ENCODE results near the gene PREP.

PREP gene

GRCh38 chr6:105402090-105402938, 568 bp downstream of the PREP start:
- TF ChIP-seq, protein P1, sequence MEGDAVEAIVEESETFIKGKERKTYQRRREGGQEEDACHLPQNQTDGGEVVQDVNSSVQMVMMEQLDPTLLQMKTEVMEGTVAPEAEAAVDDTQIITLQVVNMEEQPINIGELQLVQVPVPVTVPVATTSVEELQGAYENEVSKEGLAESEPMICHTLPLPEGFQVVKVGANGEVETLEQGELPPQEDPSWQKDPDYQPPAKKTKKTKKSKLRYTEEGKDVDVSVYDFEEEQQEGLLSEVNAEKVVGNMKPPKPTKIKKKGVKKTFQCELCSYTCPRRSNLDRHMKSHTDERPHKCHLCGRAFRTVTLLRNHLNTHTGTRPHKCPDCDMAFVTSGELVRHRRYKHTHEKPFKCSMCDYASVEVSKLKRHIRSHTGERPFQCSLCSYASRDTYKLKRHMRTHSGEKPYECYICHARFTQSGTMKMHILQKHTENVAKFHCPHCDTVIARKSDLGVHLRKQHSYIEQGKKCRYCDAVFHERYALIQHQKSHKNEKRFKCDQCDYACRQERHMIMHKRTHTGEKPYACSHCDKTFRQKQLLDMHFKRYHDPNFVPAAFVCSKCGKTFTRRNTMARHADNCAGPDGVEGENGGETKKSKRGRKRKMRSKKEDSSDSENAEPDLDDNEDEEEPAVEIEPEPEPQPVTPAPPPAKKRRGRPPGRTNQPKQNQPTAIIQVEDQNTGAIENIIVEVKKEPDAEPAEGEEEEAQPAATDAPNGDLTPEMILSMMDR (conservative IDR thresholded peaks at IDR 0.05; ENCODE audit: low read length), result no peak
- no peak for TF ChIP-seq EZH2phosphoT487 (IDR thresholded peaks at IDR 0.05; ENCODE audit: borderline replicate concordance)
- Histone ChIP-seq H3K4me1 (ENCODE audit: insufficient read depth, low read length, poor library complexity, severe bottlenecking) (peaks cover 51% of the 10 kb centered on the region), H3K9me3 (ENCODE audit: insufficient read depth, low read depth, low read length) (no peaks in the 10 kb centered on the region), H3K9me2 (replicated peaks; ENCODE audit: low read depth, low read length) (no peaks in the 10 kb centered on the region), H3K27me3 (ENCODE audit: insufficient read depth, low read length, poor library complexity, severe bottlenecking) (no peaks in the 10 kb centered on the region), H3K4me3 (ENCODE audit: low read length, poor library complexity, severe bottlenecking) (peak overlapping the region; percentile 93), H3F3A (ENCODE audit: low read depth) (no peaks in the 10 kb centered on the region), H3K36me3 (ENCODE audit: insufficient read depth, low read length) (no peaks in the 10 kb centered on the region), H3K4me2 (ENCODE audit: low read depth, low read length, poor library complexity, severe bottlenecking) (peak overlapping the region; percentile 89), H3K79me2 (ENCODE audit: insufficient read depth, low read length) (peaks cover 53% of the 10 kb centered on the region), H4K20me1 (ENCODE audit: insufficient read depth, low read length, poor library complexity, severe bottlenecking) (peaks cover 34% of the 10 kb centered on the region), H3K9ac (ENCODE audit: low read depth, low read length, poor library complexity, severe bottlenecking) (peak overlapping the region; percentile 86), H2AFZ (ENCODE audit: low read length) (peak overlapping the region; percentile 80)

GRCh38 chr6:105401247-105402089, 1.4 kb downstream of the PREP start:
- Histone ChIP-seq H3K79me2 (ENCODE audit: insufficient read depth, low read length) (peaks cover 54% of the 10 kb centered on the region), H3F3A (ENCODE audit: low read depth) (no peaks in the 10 kb centered on the region), H3K36me3 (ENCODE audit: insufficient read depth, low read length) (peaks cover 4% of the 10 kb centered on the region; the same call in 1 of the 2 replicates), H3K9me2 (replicated peaks; ENCODE audit: low read depth, low read length) (no peaks in the 10 kb centered on the region), H2AFZ (ENCODE audit: low read length) (no peak overlapping the region), H4K20me1 (ENCODE audit: insufficient read depth, low read length, poor library complexity, severe bottlenecking) (peaks cover 34% of the 10 kb centered on the region), H3K9ac (ENCODE audit: low read depth, low read length, poor library complexity, severe bottlenecking) (peak overlapping the region; percentile 86), H3K9me3 (ENCODE audit: insufficient read depth, low read depth, low read length) (no peaks in the 10 kb centered on the region), H3K4me1 (ENCODE audit: insufficient read depth, low read length, poor library complexity, severe bottlenecking) (peaks cover 51% of the 10 kb centered on the region), H3K27me3 (ENCODE audit: insufficient read depth, low read length, poor library complexity, severe bottlenecking) (no peaks in the 10 kb centered on the region), H3K4me2 (ENCODE audit: low read depth, low read length, poor library complexity, severe bottlenecking) (peak overlapping the region; percentile 89), H3K4me3 (ENCODE audit: low read length, poor library complexity, severe bottlenecking) (peak overlapping the region; percentile 93)
- TF ChIP-seq, protein P1 (conservative IDR thresholded peaks at IDR 0.05; ENCODE audit: low read length), result no peak
- no peak for TF ChIP-seq EZH2phosphoT487 (IDR thresholded peaks at IDR 0.05; ENCODE audit: borderline replicate concordance)

DNA sequence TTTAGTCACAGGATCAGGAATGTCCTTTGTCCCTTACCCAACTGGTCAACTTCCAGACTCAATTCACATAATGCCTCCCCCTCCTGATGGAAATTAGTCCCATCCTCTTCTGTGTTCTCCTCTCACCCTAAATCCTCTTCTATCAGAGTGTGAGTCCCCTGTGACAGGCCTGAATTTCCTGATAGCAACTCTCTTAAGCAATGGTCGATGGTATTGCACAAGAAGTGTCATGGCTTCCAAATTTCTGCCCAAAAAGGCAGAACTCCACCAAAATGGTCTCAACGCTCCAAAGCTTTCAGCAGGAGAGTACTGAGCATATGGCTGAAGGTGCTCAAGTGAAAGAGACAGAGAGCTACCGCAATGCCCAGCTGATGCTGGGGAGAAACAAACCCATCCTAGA, 2.4 kb downstream of the PREP start:
- Histone ChIP-seq H3K4me2 (ENCODE audit: low read depth, low read length, poor library complexity, severe bottlenecking) (peak overlapping the region; percentile 89), H3K9me2 (replicated peaks; ENCODE audit: low read depth, low read length) (no peaks in the 10 kb centered on the region), H2AFZ (ENCODE audit: low read length) (no peak overlapping the region), H3K9me3 (ENCODE audit: insufficient read depth, low read depth, low read length) (no peaks in the 10 kb centered on the region), H3K4me1 (ENCODE audit: insufficient read depth, low read length, poor library complexity, severe bottlenecking) (peaks cover 51% of the 10 kb centered on the region), H3K36me3 (ENCODE audit: insufficient read depth, low read length) (peaks cover 13% of the 10 kb centered on the region; the same call in 1 of the 2 replicates), H3K27me3 (ENCODE audit: insufficient read depth, low read length, poor library complexity, severe bottlenecking) (no peaks in the 10 kb centered on the region), H3F3A (ENCODE audit: low read depth) (no peaks in the 10 kb centered on the region), H3K79me2 (ENCODE audit: insufficient read depth, low read length) (peaks cover 59% of the 10 kb centered on the region), H4K20me1 (ENCODE audit: insufficient read depth, low read length, poor library complexity, severe bottlenecking) (peaks cover 34% of the 10 kb centered on the region), H3K4me3 (ENCODE audit: low read length, poor library complexity, severe bottlenecking) (peak overlapping the region; percentile 93), H3K9ac (ENCODE audit: low read depth, low read length, poor library complexity, severe bottlenecking) (peak overlapping the region; percentile 86)
- no peak for TF ChIP-seq EZH2phosphoT487 (IDR thresholded peaks at IDR 0.05; ENCODE audit: borderline replicate concordance)
- TF ChIP-seq, protein P1 (conservative IDR thresholded peaks at IDR 0.05; ENCODE audit: low read length), result no peak
